Ishikawa (cell line): ENCODE data around the gene ZBTB38.

Experiments
- CREB1 ChIP-seq: IDR thresholded peaks from 2 replicates; pipeline ENCODE4 v1.6.1; 2012; ENCODE audit warnings: low read depth
- EP300 ChIP-seq: IDR thresholded peaks from 2 replicates; pipeline ENCODE4 v1.6.1; 2012; ENCODE audit warnings: borderline replicate concordance
- NFIC ChIP-seq: IDR thresholded peaks from 2 replicates; pipeline ENCODE4 v1.6.1; 2012
- RAD21 ChIP-seq: IDR thresholded peaks from 2 replicates; pipeline ENCODE4 v1.6.1; 2012; ENCODE audit warnings: low read depth
- REST ChIP-seq: IDR thresholded peaks from 2 replicates; pipeline ENCODE4 v1.6.1; 2012; ENCODE audit warnings: low read depth, mild to moderate bottlenecking
- TAF1 ChIP-seq: IDR thresholded peaks from 2 replicates; pipeline ENCODE4 v1.6.1; 2012; ENCODE audit warnings: low read depth, mild to moderate bottlenecking
- TEAD4 ChIP-seq: IDR thresholded peaks from 2 replicates; pipeline ENCODE4 v1.6.1; 2012
- USF1 ChIP-seq: IDR thresholded peaks from 2 replicates; pipeline ENCODE4 v1.6.1; 2012
- ZBTB7A ChIP-seq: IDR thresholded peaks from 2 replicates; pipeline ENCODE4 v1.6.1; 2012; ENCODE audit warnings: low read depth

- TF ChIP-seq NFIC (no peak), EP300 (no peak), REST (no peak), RAD21 (no peak), CREB1 (no peak), ZBTB7A (no peak), TAF1 (no peak), USF1 (no peak), TEAD4 (no peak)
Measured at GRCh38 chr3:141386126-141386488, 17.8 kb downstream of the ZBTB38 start.
